ENCODE results near the gene IFT172. TPM values are rescaled to one million over a fixed set of nuclear protein-coding genes. Genes with fewer than 3 reads are reported as not detected.

IFT172 gene
- total RNA-seq, 1 experiment from 2014 or later, result 21.9 TPM

DNA sequence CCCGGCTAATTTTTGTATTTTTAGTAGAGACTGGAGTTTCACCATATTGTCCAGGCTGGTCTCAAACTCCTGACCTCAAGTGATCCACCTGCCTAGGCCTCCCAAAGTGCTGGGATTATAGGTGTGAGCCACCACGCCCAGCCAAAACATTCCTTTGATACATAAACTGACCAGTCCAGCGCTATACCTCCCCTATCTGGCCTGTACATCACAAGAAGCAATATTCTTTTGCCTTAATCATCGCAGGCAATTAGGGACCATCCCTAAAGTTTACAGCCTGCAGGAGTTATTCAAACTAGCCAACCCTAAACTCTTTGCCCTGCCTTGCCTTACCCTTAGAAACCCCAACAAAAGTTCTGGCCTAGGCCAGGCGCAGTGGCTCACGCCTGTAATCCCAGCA is 73.4 kb downstream of the IFT172 start:
- ChIA-PET CTCF (no interaction called here), POLR2A (no interaction called here)
- no peak overlapping the region for H3K27ac Mint-ChIP-seq (ENCODE audit: unreplicated experiment)
- Histone ChIP-seq H3K36me3 (ENCODE audit: control insufficient read depth, insufficient read depth, low read length) (no peaks in the 10 kb centered on the region), H3K9me3 (no peaks in the 10 kb centered on the region), H3K27me3 (replicated peaks; ENCODE audit: control insufficient read depth, insufficient read depth, low read length) (no peaks in the 10 kb centered on the region), H3K4me1 (peaks cover 16% of the 10 kb centered on the region; the same call in 1 of the 2 replicates), H3K4me3 (ENCODE audit: low read depth, low read length) (no peak overlapping the region)
- no peak overlapping the region for H3K4me3 Mint-ChIP-seq (ENCODE audit: unreplicated experiment)
- H3K27me3 Mint-ChIP-seq (ENCODE audit: insufficient read depth, unreplicated experiment), result no peaks in the 10 kb centered on the region
- intact Hi-C loops (cut with micrococcal nuclease; ENCODE audit: unreplicated experiment), result no loop called here
- BruUV-seq (replicated peaks), result no TSS peak
- H3K36me3 Mint-ChIP-seq (ENCODE audit: insufficient read depth, unreplicated experiment), result peaks cover 5% of the 10 kb centered on the region
- TF ChIP-seq, protein P1, sequence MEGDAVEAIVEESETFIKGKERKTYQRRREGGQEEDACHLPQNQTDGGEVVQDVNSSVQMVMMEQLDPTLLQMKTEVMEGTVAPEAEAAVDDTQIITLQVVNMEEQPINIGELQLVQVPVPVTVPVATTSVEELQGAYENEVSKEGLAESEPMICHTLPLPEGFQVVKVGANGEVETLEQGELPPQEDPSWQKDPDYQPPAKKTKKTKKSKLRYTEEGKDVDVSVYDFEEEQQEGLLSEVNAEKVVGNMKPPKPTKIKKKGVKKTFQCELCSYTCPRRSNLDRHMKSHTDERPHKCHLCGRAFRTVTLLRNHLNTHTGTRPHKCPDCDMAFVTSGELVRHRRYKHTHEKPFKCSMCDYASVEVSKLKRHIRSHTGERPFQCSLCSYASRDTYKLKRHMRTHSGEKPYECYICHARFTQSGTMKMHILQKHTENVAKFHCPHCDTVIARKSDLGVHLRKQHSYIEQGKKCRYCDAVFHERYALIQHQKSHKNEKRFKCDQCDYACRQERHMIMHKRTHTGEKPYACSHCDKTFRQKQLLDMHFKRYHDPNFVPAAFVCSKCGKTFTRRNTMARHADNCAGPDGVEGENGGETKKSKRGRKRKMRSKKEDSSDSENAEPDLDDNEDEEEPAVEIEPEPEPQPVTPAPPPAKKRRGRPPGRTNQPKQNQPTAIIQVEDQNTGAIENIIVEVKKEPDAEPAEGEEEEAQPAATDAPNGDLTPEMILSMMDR (IDR thresholded peaks at IDR 0.05; ENCODE audit: insufficient read depth in 1 of 2, low read depth in 1 of 2, low read length in 1 of 2, severe bottlenecking in 1 of 2, unreplicated experiment in 1 of 2), result no peak
- peaks cover 20% of the 10 kb centered on the region for H3K4me1 Mint-ChIP-seq (ENCODE audit: low read depth, unreplicated experiment)
- DNase-seq, result no peak
- no peaks in the 10 kb centered on the region for H3K9me3 Mint-ChIP-seq (ENCODE audit: unreplicated experiment)

DNA sequence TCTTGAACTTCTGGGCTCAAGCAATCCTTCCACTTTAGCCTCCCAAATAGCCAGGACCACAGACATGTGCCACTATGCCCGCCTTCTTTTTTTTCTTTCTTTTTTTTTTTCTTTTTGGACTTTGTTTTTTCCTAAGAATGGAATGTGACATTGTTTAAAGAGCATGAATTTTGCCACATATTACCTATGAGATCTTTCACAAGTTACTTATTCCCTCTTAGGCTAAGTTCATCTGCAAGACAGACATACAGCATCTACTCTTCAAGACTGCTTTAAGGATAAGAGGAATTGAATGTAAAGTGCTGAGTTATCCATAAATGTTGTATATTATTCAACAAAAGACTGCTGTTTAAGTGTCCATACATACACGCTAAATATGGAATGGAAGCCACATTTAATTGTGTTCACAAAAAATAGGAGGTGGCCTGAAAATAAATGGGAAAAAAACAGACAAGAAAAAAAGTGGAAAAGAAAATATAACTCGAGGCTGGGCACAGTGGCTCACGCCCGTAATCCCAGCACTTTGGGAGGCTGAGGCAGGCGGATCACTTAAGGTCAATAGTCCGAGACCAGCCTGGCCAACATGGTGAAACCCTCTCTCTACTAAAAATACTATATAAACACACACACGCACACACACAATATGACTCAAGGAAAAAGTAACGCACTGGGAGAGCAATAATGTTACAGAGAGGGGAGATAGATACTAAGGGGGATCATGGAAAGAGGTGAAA is 77.0 kb downstream of the IFT172 start:
- peak overlapping the region; percentile 23 for H3K27ac Mint-ChIP-seq (ENCODE audit: unreplicated experiment)
- CTCF ChIA-PET, result no interaction called here
- no peak overlapping the region for H3K4me3 Mint-ChIP-seq (ENCODE audit: unreplicated experiment)
- BruUV-seq (replicated peaks), result no TSS peak
- H3K36me3 Mint-ChIP-seq (ENCODE audit: insufficient read depth, unreplicated experiment), result peaks cover 19% of the 10 kb centered on the region
- Histone ChIP-seq H3K36me3 (ENCODE audit: control insufficient read depth, insufficient read depth, low read length) (no peaks in the 10 kb centered on the region), H3K4me3 (ENCODE audit: low read depth, low read length) (no peak overlapping the region), H3K27me3 (replicated peaks; ENCODE audit: control insufficient read depth, insufficient read depth, low read length) (no peaks in the 10 kb centered on the region), H3K4me1 (peaks cover 26% of the 10 kb centered on the region), H3K9me3 (no peaks in the 10 kb centered on the region)
- TF ChIP-seq, protein P1 (IDR thresholded peaks at IDR 0.05; ENCODE audit: insufficient read depth in 1 of 2, low read depth in 1 of 2, low read length in 1 of 2, severe bottlenecking in 1 of 2, unreplicated experiment in 1 of 2), result no peak
- H3K4me1 Mint-ChIP-seq (ENCODE audit: low read depth, unreplicated experiment), result peaks cover 27% of the 10 kb centered on the region
- no peaks in the 10 kb centered on the region for H3K9me3 Mint-ChIP-seq (ENCODE audit: unreplicated experiment)
- intact Hi-C loops (cut with micrococcal nuclease; ENCODE audit: unreplicated experiment), result no loop called here
- no peak for DNase-seq
- H3K27me3 Mint-ChIP-seq (ENCODE audit: insufficient read depth, unreplicated experiment), result no peaks in the 10 kb centered on the region
- POLR2A ChIA-PET, result no interaction called here

- Histone ChIP-seq H3K9me3 (no peaks in the 10 kb centered on the region), H3K4me1 (peaks cover 28% of the 10 kb centered on the region), H3K4me3 (ENCODE audit: low read depth, low read length) (peak within 1 kb of the TSS; percentile 68), H3K27me3 (replicated peaks; ENCODE audit: control insufficient read depth, insufficient read depth, low read length) (no peaks in the 10 kb centered on the region), H3K36me3 (ENCODE audit: control insufficient read depth, insufficient read depth, low read length) (no peaks in the 10 kb centered on the region)
- intact Hi-C loops (cut with micrococcal nuclease; ENCODE audit: unreplicated experiment), result loop anchor here (1.0 to 10.0 kb wide), 4 partner anchors 19 to 215 kb away; partner anchors contain the start of genes CCDC121, FNDC4, GCKR and GPN1
- peak; percentile 96 to 99 for DNase-seq
- BruUV-seq (replicated peaks), result no TSS peak
- ChIA-PET POLR2A (interaction anchor here (0.6 to 3.1 kb wide), 8 partner anchors 17 to 1342 kb away, joined by 3 to 63 read pairs (median 4); partner anchors contain the start of genes NRBP1, PPP1CB, ZNF512 and ZNF513), CTCF (interaction anchor here (0.8 to 3.4 kb wide), 7 partner anchors 20 to 274 kb away, joined by 3 to 36 read pairs (median 3); partner anchors contain the start of genes NRBP1, SLC4A1AP and SUPT7L)
- Mint-ChIP-seq H3K27ac (ENCODE audit: unreplicated experiment) (peak within 1 kb of the TSS; percentile 91), H3K9me3 (ENCODE audit: unreplicated experiment) (no peaks in the 10 kb centered on the region), H3K4me1 (ENCODE audit: low read depth, unreplicated experiment) (peaks cover 33% of the 10 kb centered on the region), H3K4me3 (ENCODE audit: unreplicated experiment) (peak within 1 kb of the TSS; percentile 84), H3K27me3 (ENCODE audit: insufficient read depth, unreplicated experiment) (no peaks in the 10 kb centered on the region), H3K36me3 (ENCODE audit: insufficient read depth, unreplicated experiment) (peaks cover 47% of the 10 kb centered on the region)
- TF ChIP-seq, protein P1 (IDR thresholded peaks at IDR 0.05; ENCODE audit: insufficient read depth in 1 of 2, low read depth in 1 of 2, low read length in 1 of 2, severe bottlenecking in 1 of 2, unreplicated experiment in 1 of 2), result no peak
These were observed 80.0 kb downstream of the IFT172 start, which contains the start of gene PPM1G for GRCh38 chr2:27409321-27410073. TSS of gene PPM1G (minus strand) at chr2:27409591. CDS start at chr2:27409422, 169 bp downstream.
